ENCODE measurements around the gene DIAPH3.

- TF ChIP-seq POLR2A (IDR thresholded peaks at IDR 0.05; ENCODE audit: low read depth, low read length) = no peak
- TF ChIP-seq TAF1 (IDR thresholded peaks at IDR 0.05; ENCODE audit: low read depth, low read length) = no peak
- no peak for TF ChIP-seq POLR2AphosphoS5 (IDR thresholded peaks at IDR 0.05; ENCODE audit: low read depth, low read length)
- no peak for TF ChIP-seq SPI1 (IDR thresholded peaks at IDR 0.05; ENCODE audit: low read depth, low read length)
Measured at GRCh38 chr13:60162096-60162495, 1.6 kb downstream of the DIAPH3 start.
